GM20431 (cell line): ENCODE results near the gene KISS1.

Experiments used
- in situ Hi-C: fragments of 300-500 bp; cut with MseI, MboI; formaldehyde crosslinking; loops from one replicate; pipeline ENCODE4 v1.15.0; 2020; ENCODE audit warnings: low sequenced_read_pairs; ENCODE audit not compliant: unreplicated experiment

Gene KISS1

DNA sequence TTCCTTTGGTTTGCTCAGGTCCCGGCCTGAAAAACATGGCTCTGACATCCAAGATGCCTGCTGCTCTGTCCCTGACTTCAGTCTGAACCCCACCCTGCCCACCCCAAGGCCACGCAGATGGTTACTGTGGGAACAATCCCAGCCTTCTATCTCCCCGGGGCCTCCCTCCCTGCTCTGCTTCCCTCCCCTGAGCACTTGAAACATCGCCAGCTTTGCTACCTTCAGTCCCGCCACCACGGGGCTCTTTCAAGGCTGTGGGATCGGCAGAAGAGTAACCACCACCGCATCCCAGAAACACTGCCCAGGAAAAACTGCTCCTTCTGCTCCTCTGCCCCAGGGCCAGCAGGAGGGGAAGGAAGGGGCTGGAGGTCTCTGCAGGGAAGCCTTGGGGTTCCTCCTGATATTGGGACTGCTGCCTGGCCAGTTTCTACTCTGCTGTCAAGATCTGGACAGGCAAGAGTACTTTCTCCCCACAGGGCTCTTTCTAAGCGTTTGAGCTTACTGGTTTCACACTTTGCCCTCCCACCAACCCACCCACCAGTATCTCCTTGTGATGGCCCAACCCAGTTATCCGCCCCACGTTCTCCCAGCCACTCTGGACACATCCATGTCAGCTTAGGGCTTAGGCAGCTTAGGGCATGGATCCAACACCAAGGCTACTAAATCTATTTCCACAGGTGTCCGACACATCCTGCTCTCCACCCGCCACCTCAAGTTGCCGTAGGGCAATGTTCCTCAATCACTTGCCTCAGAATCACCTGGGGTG is 52.8 kb downstream of the KISS1 start:
- in situ Hi-C loops: no loop called here

DNA sequence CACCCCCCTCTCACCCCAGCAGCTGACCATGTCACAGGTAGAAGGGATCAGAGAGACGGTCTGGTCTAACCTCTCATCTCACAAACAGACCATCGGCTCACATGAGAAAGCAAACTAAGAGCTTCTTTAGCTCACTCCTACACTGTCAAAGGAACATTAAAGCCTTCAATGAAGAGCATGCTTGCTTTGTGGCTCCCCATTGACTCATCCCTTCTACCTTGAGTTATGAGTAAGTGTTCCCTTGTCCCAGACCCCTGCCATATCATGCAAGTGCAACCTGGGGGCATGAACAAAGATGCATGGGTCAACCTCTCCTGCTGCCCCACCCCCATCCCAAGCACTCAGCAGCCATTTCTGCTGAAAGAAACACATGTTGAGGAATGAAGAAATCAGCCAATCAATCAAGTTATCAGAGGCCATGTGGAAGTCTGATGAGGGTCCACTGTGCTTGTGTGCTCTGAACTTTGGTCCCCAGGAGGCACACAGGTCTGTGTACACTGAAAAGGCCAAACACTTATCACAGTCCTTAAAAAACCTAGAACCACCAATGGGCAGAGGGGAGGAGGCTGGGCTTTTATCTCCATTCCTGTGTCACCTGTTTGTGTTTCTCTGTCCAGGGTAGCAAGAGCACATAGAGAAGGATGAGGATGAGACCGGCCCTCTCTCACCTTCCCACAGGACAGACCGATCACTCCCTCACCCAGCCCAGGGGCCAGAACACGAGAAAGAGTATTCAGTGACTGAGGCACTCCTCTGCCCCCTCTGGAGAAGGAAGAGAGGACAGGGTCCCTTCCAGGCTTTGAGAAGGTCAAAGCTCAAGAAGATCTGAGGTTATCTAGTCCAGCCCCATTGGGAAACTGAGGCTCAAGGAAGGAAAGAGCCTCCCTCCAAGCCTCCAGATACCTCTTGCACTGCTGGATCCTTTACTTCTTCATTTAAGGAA is 54.0 kb downstream of the KISS1 start:
- in situ Hi-C loops: no loop called here

DNA sequence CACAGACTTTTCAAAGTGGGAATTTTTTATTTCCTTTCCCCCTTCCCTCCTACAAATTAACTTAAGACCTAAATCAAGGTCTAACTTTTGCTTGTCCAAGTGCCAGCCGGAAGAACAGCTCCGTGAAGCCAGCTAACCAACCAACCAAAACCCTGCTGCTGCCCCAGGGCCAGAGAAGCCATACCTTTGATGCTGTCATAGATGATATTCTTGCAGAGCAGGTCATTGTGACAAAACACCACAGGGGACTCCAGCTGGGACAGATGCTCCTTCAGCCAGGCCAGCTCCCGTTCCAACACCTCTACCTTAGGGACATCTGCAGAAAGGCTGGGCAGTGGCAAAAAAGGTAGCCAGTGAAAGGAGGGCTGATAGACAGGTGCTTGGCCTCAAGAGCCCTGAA is 55.2 kb downstream of the KISS1 start:
- in situ Hi-C loops: no loop called here
